GM06990 (cell line): Measurements from ENCODE around the gene OR6K2.
"Not testable (repeated sequence)": the region's sequence is repeated elsewhere in the genome, so short reads cannot be mapped to it uniquely, and the experiment has no call there.

ENCODE experiments used
- DNase-seq: peaks from one replicate; pipeline ENCODE4 v3.0.0-alpha.2; 2011; ENCODE audit not compliant: insufficient read length; ENCODE audit errors: extremely low read depth
- H3K27me3 ChIP-seq: replicated peaks from 2 replicates; pipeline ENCODE4 v1.6.0; 2011; ENCODE audit warnings: low read length; ENCODE audit not compliant: control insufficient read depth, insufficient read depth
- H3K36me3 ChIP-seq: 2 replicates; pipeline ENCODE4 v1.5.1; 2011; ENCODE audit warnings: low read length; ENCODE audit not compliant: control insufficient read depth, insufficient read depth
- H3K4me3 ChIP-seq: replicated peaks from 2 replicates; pipeline ENCODE4 v1.5.1; 2011; ENCODE audit warnings: low read depth, mild to moderate bottlenecking, control low read depth, low read length
- CTCF ChIP-seq: IDR thresholded peaks from 2 replicates; pipeline ENCODE4 v1.5.1; 2011; ENCODE audit warnings: low read length, control low read depth, mild to moderate bottlenecking, inconsistent platforms; ENCODE audit not compliant: insufficient read depth, poor library complexity, severe bottlenecking

OR6K2 gene

GRCh38 chr1:158714754-158715153 is 14.3 kb upstream of the OR6K2 start:
- Histone ChIP-seq H3K36me3 (no peaks in the 10 kb centered on the region), H3K27me3 (no peaks in the 10 kb centered on the region), H3K4me3 (no peak overlapping the region)
- DNase-seq, result no peak
- no peak for TF ChIP-seq CTCF

- no peaks in the 10 kb centered on the region for H3K36me3 ChIP-seq
- no peak for DNase-seq
- H3K4me3 ChIP-seq, result no peak overlapping the region
- no peak for TF ChIP-seq CTCF
- H3K27me3 ChIP-seq, result no peaks in the 10 kb centered on the region
Measured at GRCh38 chr1:158711098-158711497, 10.6 kb upstream of the OR6K2 start.

- DNase-seq, result no peak
- Histone ChIP-seq H3K4me3 (no peak overlapping the region), H3K36me3 (no peaks in the 10 kb centered on the region), H3K27me3 (no peaks in the 10 kb centered on the region)
- TF ChIP-seq CTCF, result no peak
Measured at GRCh38 chr1:158706096-158706495, 5.6 kb upstream of the OR6K2 start.

- no peak overlapping the region for H3K4me3 ChIP-seq
- no peaks in the 10 kb centered on the region for H3K27me3 ChIP-seq
- DNase-seq, result no peak
- H3K36me3 ChIP-seq, result no peaks in the 10 kb centered on the region
- no peak for TF ChIP-seq CTCF
Measured at GRCh38 chr1:158694596-158694995, 5.9 kb downstream of the OR6K2 start.

GRCh38 chr1:158692356-158692755 is 8.1 kb downstream of the OR6K2 start:
- Histone ChIP-seq H3K27me3 (no peaks in the 10 kb centered on the region), H3K36me3 (no peaks in the 10 kb centered on the region), H3K4me3 (no peak overlapping the region)
- no peak for TF ChIP-seq CTCF
- DNase-seq, result no peak

- Histone ChIP-seq H3K36me3 (no peaks in the 10 kb centered on the region), H3K27me3 (no peaks in the 10 kb centered on the region), H3K4me3 (no peak overlapping the region)
- no peak for DNase-seq
- no peak for TF ChIP-seq CTCF
Measured at GRCh38 chr1:158691907-158692306, 8.5 kb downstream of the OR6K2 start.

- not testable (repeated sequence) for DNase-seq, H3K36me3 ChIP-seq, H3K4me3 ChIP-seq, H3K27me3 ChIP-seq
Measured at GRCh38 chr1:158691149-158691548, 9.3 kb downstream of the OR6K2 start.
